ENCODE results near the gene KIR3DL2.
"Not testable (repeated sequence)": the region's sequence is repeated elsewhere in the genome, so short reads cannot be mapped to it uniquely, and the experiment has no call there.

The KIR3DL2 gene
- 0.17 to 5.6 (median 0.35) reads per million in 3 donors for total RNA-seq

GRCh38 chr19:54850061-54850640 is at the start of gene KIR3DL2:
TSS of gene KIR3DL2 (plus strand) at chr19:54850443. CDS start at chr19:54850476, 33 bp downstream.
- not testable (repeated sequence) for H3K27ac ChIP-seq (ENCODE audit: insufficient read depth, low read length, poor library complexity, severe bottlenecking); H3K4me3 ChIP-seq (ENCODE audit: insufficient read depth, low read depth, low read length, poor library complexity, severe bottlenecking); H3K36me3 ChIP-seq (ENCODE audit: control insufficient read depth, insufficient read depth, low read length)

GRCh38 chr19:54803410-54803809 is 46.8 kb upstream of the KIR3DL2 start, which contains the start of gene KIR2DL4:
TSS of gene KIR2DL4 (plus strand) at chr19:54803610. CDS start at chr19:54803652, 42 bp downstream.
- Histone ChIP-seq H3K27ac (ENCODE audit: insufficient read depth, low read length, poor library complexity, severe bottlenecking) (no peak within 1 kb of the TSS), H3K9me3 (ENCODE audit: control insufficient read depth, low read length) (no peaks in the 10 kb centered on the region), H3K4me3 (ENCODE audit: insufficient read depth, low read depth, low read length, poor library complexity, severe bottlenecking) (no peak within 1 kb of the TSS), H3K4me1 (ENCODE audit: control insufficient read depth, insufficient read depth, low read length, poor library complexity, severe bottlenecking) (no peaks in the 10 kb centered on the region), H3K36me3 (ENCODE audit: control insufficient read depth, insufficient read depth, low read length) (no peaks in the 10 kb centered on the region), H3K27me3 (replicated peaks; ENCODE audit: control insufficient read depth, insufficient read depth, low read length, poor library complexity, severe bottlenecking) (no peaks in the 10 kb centered on the region)
- no peak for DNase-seq

More at GRCh38 chr19:54850061-54850640, at the start of gene KIR3DL2:
- DNase-seq; H3K9me3 ChIP-seq (ENCODE audit: control insufficient read depth, low read length); H3K27me3 ChIP-seq (replicated peaks; ENCODE audit: control insufficient read depth, insufficient read depth, low read length, poor library complexity, severe bottlenecking); H3K4me1 ChIP-seq (ENCODE audit: control insufficient read depth, insufficient read depth, low read length, poor library complexity, severe bottlenecking): not testable (repeated sequence)

GRCh38 chr19:54804101-54804500 is 46.1 kb upstream of the KIR3DL2 start:
- Histone ChIP-seq H3K36me3 (ENCODE audit: control insufficient read depth, insufficient read depth, low read length) (no peaks in the 10 kb centered on the region), H3K4me3 (ENCODE audit: insufficient read depth, low read depth, low read length, poor library complexity, severe bottlenecking) (no peak overlapping the region), H3K9me3 (ENCODE audit: control insufficient read depth, low read length) (no peaks in the 10 kb centered on the region), H3K4me1 (ENCODE audit: control insufficient read depth, insufficient read depth, low read length, poor library complexity, severe bottlenecking) (no peaks in the 10 kb centered on the region), H3K27ac (ENCODE audit: insufficient read depth, low read length, poor library complexity, severe bottlenecking) (no peak overlapping the region), H3K27me3 (replicated peaks; ENCODE audit: control insufficient read depth, insufficient read depth, low read length, poor library complexity, severe bottlenecking) (no peaks in the 10 kb centered on the region)
- no peak for DNase-seq

GRCh38 chr19:54804571-54804970 is 45.7 kb upstream of the KIR3DL2 start:
- Histone ChIP-seq H3K27me3 (replicated peaks; ENCODE audit: control insufficient read depth, insufficient read depth, low read length, poor library complexity, severe bottlenecking) (no peaks in the 10 kb centered on the region), H3K4me3 (ENCODE audit: insufficient read depth, low read depth, low read length, poor library complexity, severe bottlenecking) (no peak overlapping the region), H3K36me3 (ENCODE audit: control insufficient read depth, insufficient read depth, low read length) (no peaks in the 10 kb centered on the region), H3K27ac (ENCODE audit: insufficient read depth, low read length, poor library complexity, severe bottlenecking) (no peak overlapping the region), H3K4me1 (ENCODE audit: control insufficient read depth, insufficient read depth, low read length, poor library complexity, severe bottlenecking) (no peaks in the 10 kb centered on the region), H3K9me3 (ENCODE audit: control insufficient read depth, low read length) (no peaks in the 10 kb centered on the region)
- no peak for DNase-seq

- Histone ChIP-seq H3K27me3 (replicated peaks; ENCODE audit: control insufficient read depth, insufficient read depth, low read length, poor library complexity, severe bottlenecking) (no peaks in the 10 kb centered on the region), H3K4me1 (ENCODE audit: control insufficient read depth, insufficient read depth, low read length, poor library complexity, severe bottlenecking) (no peaks in the 10 kb centered on the region), H3K36me3 (ENCODE audit: control insufficient read depth, insufficient read depth, low read length) (no peaks in the 10 kb centered on the region), H3K4me3 (ENCODE audit: insufficient read depth, low read depth, low read length, poor library complexity, severe bottlenecking) (no peak overlapping the region), H3K27ac (ENCODE audit: insufficient read depth, low read length, poor library complexity, severe bottlenecking) (no peak overlapping the region), H3K9me3 (ENCODE audit: control insufficient read depth, low read length) (no peaks in the 10 kb centered on the region)
- no peak for DNase-seq
Observed at GRCh38 chr19:54805665-54806515, 44.4 kb upstream of the KIR3DL2 start.

GRCh38 chr19:54806516-54806838 is 43.8 kb upstream of the KIR3DL2 start:
- no peaks in the 10 kb centered on the region for H3K9me3 ChIP-seq (ENCODE audit: control insufficient read depth, low read length)
- no peak overlapping the region for H3K4me3 ChIP-seq (ENCODE audit: insufficient read depth, low read depth, low read length, poor library complexity, severe bottlenecking)
- H3K27ac ChIP-seq (ENCODE audit: insufficient read depth, low read length, poor library complexity, severe bottlenecking) = no peak overlapping the region
- H3K36me3 ChIP-seq (ENCODE audit: control insufficient read depth, insufficient read depth, low read length) = no peaks in the 10 kb centered on the region
- no peaks in the 10 kb centered on the region for H3K27me3 ChIP-seq (replicated peaks; ENCODE audit: control insufficient read depth, insufficient read depth, low read length, poor library complexity, severe bottlenecking)
- no peak for DNase-seq
- H3K4me1 ChIP-seq (ENCODE audit: control insufficient read depth, insufficient read depth, low read length, poor library complexity, severe bottlenecking) = no peaks in the 10 kb centered on the region

- not testable (repeated sequence) for DNase-seq; H3K9me3 ChIP-seq (ENCODE audit: control insufficient read depth, low read length); H3K36me3 ChIP-seq (ENCODE audit: control insufficient read depth, insufficient read depth, low read length); H3K4me1 ChIP-seq (ENCODE audit: control insufficient read depth, insufficient read depth, low read length, poor library complexity, severe bottlenecking); H3K4me3 ChIP-seq (ENCODE audit: insufficient read depth, low read depth, low read length, poor library complexity, severe bottlenecking); H3K27me3 ChIP-seq (replicated peaks; ENCODE audit: control insufficient read depth, insufficient read depth, low read length, poor library complexity, severe bottlenecking); H3K27ac ChIP-seq (ENCODE audit: insufficient read depth, low read length, poor library complexity, severe bottlenecking)
Observed at GRCh38 chr19:54814571-54814970, 35.7 kb upstream of the KIR3DL2 start.

- not testable (repeated sequence) for H3K36me3 ChIP-seq (ENCODE audit: control insufficient read depth, insufficient read depth, low read length); H3K27me3 ChIP-seq (replicated peaks; ENCODE audit: control insufficient read depth, insufficient read depth, low read length, poor library complexity, severe bottlenecking); H3K27ac ChIP-seq (ENCODE audit: insufficient read depth, low read length, poor library complexity, severe bottlenecking); H3K4me3 ChIP-seq (ENCODE audit: insufficient read depth, low read depth, low read length, poor library complexity, severe bottlenecking); H3K4me1 ChIP-seq (ENCODE audit: control insufficient read depth, insufficient read depth, low read length, poor library complexity, severe bottlenecking); H3K9me3 ChIP-seq (ENCODE audit: control insufficient read depth, low read length); DNase-seq
Observed at GRCh38 chr19:54816251-54816650, 34.0 kb upstream of the KIR3DL2 start, which contains the start of gene KIR3DL1. TSS of gene KIR3DL1 (plus strand) at chr19:54816468.

GRCh38 chr19:54817670-54818536 is 32.3 kb upstream of the KIR3DL2 start:
- no peaks in the 10 kb centered on the region for H3K4me1 ChIP-seq (ENCODE audit: control insufficient read depth, insufficient read depth, low read length, poor library complexity, severe bottlenecking)
- no peak overlapping the region for H3K27ac ChIP-seq (ENCODE audit: insufficient read depth, low read length, poor library complexity, severe bottlenecking)
- no peak for DNase-seq
- no peak overlapping the region for H3K4me3 ChIP-seq (ENCODE audit: insufficient read depth, low read depth, low read length, poor library complexity, severe bottlenecking)
- H3K27me3 ChIP-seq (replicated peaks; ENCODE audit: control insufficient read depth, insufficient read depth, low read length, poor library complexity, severe bottlenecking) = no peaks in the 10 kb centered on the region
- no peaks in the 10 kb centered on the region for H3K9me3 ChIP-seq (ENCODE audit: control insufficient read depth, low read length)
- no peaks in the 10 kb centered on the region for H3K36me3 ChIP-seq (ENCODE audit: control insufficient read depth, insufficient read depth, low read length)

Data from effector memory CD4-positive, alpha-beta T cell (primary cell).